Nephron progenitor cell (in vitro differentiated cells): ENCODE data around the gene TMCO6.
"Not testable (repeated sequence)": the region's sequence is repeated elsewhere in the genome, so short reads cannot be mapped to it uniquely, and the experiment has no call there.

Source experiments
- DNase-seq: peaks from one replicate; pipeline ENCODE4 v3.0.0; 2021
- H3K27ac Mint-ChIP-seq: 2 replicates; pipeline ENCODE4 v1.8.0; 2021; ENCODE audit warnings: mild to moderate bottlenecking, moderate library complexity, mixed read lengths
- H3K27me3 Mint-ChIP-seq: 2 replicates; pipeline ENCODE4 v1.8.0; 2021; ENCODE audit warnings: mild to moderate bottlenecking, low read depth, mixed read lengths; ENCODE audit not compliant: poor library complexity
- H3K36me3 Mint-ChIP-seq: 2 replicates; pipeline ENCODE4 v1.8.0; 2021; ENCODE audit warnings: low read depth, mixed read lengths
- H3K4me1 Mint-ChIP-seq: 2 replicates; pipeline ENCODE4 v1.8.0; 2021; ENCODE audit warnings: mixed read lengths
- H3K4me3 Mint-ChIP-seq: 2 replicates; pipeline ENCODE4 v1.8.0; 2021; ENCODE audit warnings: mild to moderate bottlenecking, moderate library complexity, mixed read lengths
- H3K9me3 Mint-ChIP-seq: 2 replicates; pipeline ENCODE4 v1.8.0; 2021; ENCODE audit warnings: mild to moderate bottlenecking, moderate library complexity, mixed read lengths
- TF ChIP-seq, protein P1 (sequence below): fragments of 200-600 bp; sonication (generic); IDR thresholded peaks from 2 replicates; pipeline ENCODE4 v1.5.0; 2021; ENCODE audit warnings: antibody characterized with exemption

TMCO6 gene

DNA sequence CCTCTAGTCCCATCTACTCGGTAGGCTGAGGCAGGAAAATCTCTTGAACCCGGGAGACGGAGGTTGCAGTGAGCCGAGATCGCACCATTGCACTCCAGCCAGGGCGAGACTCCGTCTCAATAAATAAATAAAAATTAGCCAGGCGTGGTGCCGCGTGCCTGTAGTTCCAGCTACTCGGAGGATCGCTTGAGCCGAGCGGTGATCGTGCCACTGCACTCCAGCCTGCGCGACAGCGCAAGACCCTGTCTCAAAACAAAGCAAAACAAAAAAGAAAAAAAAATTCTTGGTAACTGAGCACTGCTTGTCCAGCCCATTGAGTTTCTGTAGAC, 24.7 kb downstream of the TMCO6 start:
- H3K27me3 Mint-ChIP-seq, result peaks cover 3% of the 10 kb centered on the region
- H3K4me1 Mint-ChIP-seq, result peaks cover 21% of the 10 kb centered on the region
- TF ChIP-seq, protein P1, sequence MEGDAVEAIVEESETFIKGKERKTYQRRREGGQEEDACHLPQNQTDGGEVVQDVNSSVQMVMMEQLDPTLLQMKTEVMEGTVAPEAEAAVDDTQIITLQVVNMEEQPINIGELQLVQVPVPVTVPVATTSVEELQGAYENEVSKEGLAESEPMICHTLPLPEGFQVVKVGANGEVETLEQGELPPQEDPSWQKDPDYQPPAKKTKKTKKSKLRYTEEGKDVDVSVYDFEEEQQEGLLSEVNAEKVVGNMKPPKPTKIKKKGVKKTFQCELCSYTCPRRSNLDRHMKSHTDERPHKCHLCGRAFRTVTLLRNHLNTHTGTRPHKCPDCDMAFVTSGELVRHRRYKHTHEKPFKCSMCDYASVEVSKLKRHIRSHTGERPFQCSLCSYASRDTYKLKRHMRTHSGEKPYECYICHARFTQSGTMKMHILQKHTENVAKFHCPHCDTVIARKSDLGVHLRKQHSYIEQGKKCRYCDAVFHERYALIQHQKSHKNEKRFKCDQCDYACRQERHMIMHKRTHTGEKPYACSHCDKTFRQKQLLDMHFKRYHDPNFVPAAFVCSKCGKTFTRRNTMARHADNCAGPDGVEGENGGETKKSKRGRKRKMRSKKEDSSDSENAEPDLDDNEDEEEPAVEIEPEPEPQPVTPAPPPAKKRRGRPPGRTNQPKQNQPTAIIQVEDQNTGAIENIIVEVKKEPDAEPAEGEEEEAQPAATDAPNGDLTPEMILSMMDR, result no peak
- H3K36me3 Mint-ChIP-seq, result peaks cover 69% of the 10 kb centered on the region
- H3K4me3 Mint-ChIP-seq, result peak overlapping the region; percentile 100
- H3K9me3 Mint-ChIP-seq, result no peaks in the 10 kb centered on the region
- no peak for DNase-seq
- peak overlapping the region; percentile 97 for H3K27ac Mint-ChIP-seq

- TF ChIP-seq, protein P1, result no peak
- Mint-ChIP-seq H3K4me3 (peak within 1 kb of the TSS; percentile 100), H3K27ac (peak within 1 kb of the TSS; percentile 97), H3K9me3 (no peaks in the 10 kb centered on the region), H3K36me3 (peaks cover 69% of the 10 kb centered on the region), H3K27me3 (peaks cover 3% of the 10 kb centered on the region), H3K4me1 (peaks cover 21% of the 10 kb centered on the region)
- DNase-seq, result peak; percentile 94
Observed at GRCh38 chr5:140664359-140665119, 25.3 kb downstream of the TMCO6 start, which contains the start of gene WDR55. TSS of gene WDR55 (plus strand) at chr5:140664904. CDS start at chr5:140664913, 9 bp downstream.

- H3K27me3 Mint-ChIP-seq, H3K27ac Mint-ChIP-seq, H3K4me3 Mint-ChIP-seq, H3K4me1 Mint-ChIP-seq, DNase-seq, H3K9me3 Mint-ChIP-seq: not testable (repeated sequence)
- H3K36me3 Mint-ChIP-seq, result peaks cover 62% of the 10 kb centered on the region
Observed at GRCh38 chr5:140671035-140671434, 31.8 kb downstream of the TMCO6 start.

GRCh38 chr5:140671472-140672125, 32.3 kb downstream of the TMCO6 start:
- TF ChIP-seq, protein P1, result no peak
- H3K9me3 Mint-ChIP-seq, result no peaks in the 10 kb centered on the region
- peak overlapping the region; percentile 39 for H3K27ac Mint-ChIP-seq
- H3K36me3 Mint-ChIP-seq, result peaks cover 62% of the 10 kb centered on the region
- H3K4me1 Mint-ChIP-seq, result peaks cover 1% of the 10 kb centered on the region
- no peak overlapping the region for H3K4me3 Mint-ChIP-seq
- H3K27me3 Mint-ChIP-seq, result peaks cover 4% of the 10 kb centered on the region
- DNase-seq, result no peak

GRCh38 chr5:140672455-140673186, 33.4 kb downstream of the TMCO6 start:
- Mint-ChIP-seq H3K4me3 (no peak overlapping the region), H3K36me3 (peaks cover 60% of the 10 kb centered on the region), H3K4me1 (no peaks in the 10 kb centered on the region), H3K27ac (no peak overlapping the region), H3K9me3 (no peaks in the 10 kb centered on the region), H3K27me3 (peaks cover 4% of the 10 kb centered on the region)
- DNase-seq, result peak; percentile 41
- TF ChIP-seq, protein P1, result no peak

DNA sequence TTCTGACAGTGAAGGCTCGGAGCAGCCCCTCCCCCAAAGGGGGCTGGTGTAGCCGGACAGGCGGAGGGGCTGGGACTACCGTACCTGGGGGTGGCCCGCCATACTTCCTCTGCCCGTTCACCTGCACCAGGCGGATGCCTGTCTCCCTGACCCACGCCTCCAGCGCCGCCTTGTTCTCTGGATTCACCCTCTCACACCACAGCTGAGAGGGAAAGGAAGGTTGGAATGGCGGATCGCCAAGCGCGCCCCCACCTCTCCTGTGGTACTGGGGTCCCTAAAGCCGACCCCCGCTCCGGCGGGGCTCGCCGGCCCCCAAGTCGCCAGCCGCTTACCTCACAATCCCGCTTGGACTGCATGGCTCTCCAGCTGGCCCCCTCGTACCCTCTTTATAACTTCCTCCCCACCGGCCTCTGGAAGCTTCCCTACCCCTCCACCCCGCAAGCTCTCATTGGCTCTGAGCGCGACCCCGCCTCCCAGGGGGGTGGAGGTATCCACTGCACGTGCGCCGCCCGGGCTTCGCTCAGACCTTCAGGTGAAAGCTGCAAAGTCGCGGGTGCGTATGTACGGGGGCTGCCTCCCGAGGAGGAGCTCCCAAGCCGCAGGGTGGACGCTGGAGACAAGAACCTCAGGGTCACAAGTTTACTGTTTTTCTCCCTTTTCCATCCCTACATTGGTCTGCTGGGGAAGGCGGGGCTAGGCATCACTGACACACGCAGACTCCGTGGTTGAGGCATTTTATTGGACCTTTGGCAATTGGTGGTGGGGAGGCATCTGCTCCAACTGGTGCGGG, 34.1 kb downstream of the TMCO6 start, which contains the start of gene DND1:
DND1 (minus strand) TSS at position 390 of the 790 bp plus-strand sequence; CDS start at position 356, 34 bp downstream.
- Mint-ChIP-seq H3K27me3 (peaks cover 4% of the 10 kb centered on the region), H3K27ac (peak within 1 kb of the TSS; percentile 81), H3K4me1 (no peaks in the 10 kb centered on the region), H3K36me3 (peaks cover 60% of the 10 kb centered on the region), H3K4me3 (no peak within 1 kb of the TSS), H3K9me3 (no peaks in the 10 kb centered on the region)
- no peak for DNase-seq
- TF ChIP-seq, protein P1, result no peak
